GM23248 (cell line): ENCODE measurements around the gene PEX5L. TPM values are rescaled to one million over a fixed set of nuclear protein-coding genes. Genes with fewer than 3 reads are reported as not detected.

Experiments
- DNase-seq: peaks from one replicate; pipeline ENCODE4 v3.0.0-alpha.2; 2015
- H2AFZ ChIP-seq: fragments of 200-600 bp; sonication (generic); 2 replicates; pipeline ENCODE4 v1.6.1; 2016; ENCODE audit warnings: antibody characterized with exemption
- H3F3A ChIP-seq: fragments of 200-600 bp; sonication (generic); 2 replicates; pipeline ENCODE4 v1.6.1; 2016; ENCODE audit warnings: mild to moderate bottlenecking, antibody characterized with exemption, mixed run types; ENCODE audit not compliant: insufficient read depth
- H3K27ac ChIP-seq: fragments of 200-600 bp; sonication (generic); 2 replicates; pipeline ENCODE4 v1.5.1; 2016; ENCODE audit warnings: mild to moderate bottlenecking
- H3K27me3 ChIP-seq: fragments of 200-600 bp; sonication (generic); replicated peaks from 2 replicates; pipeline ENCODE4 v1.6.1; 2016; ENCODE audit warnings: mild to moderate bottlenecking; ENCODE audit not compliant: insufficient read depth
- H3K36me3 ChIP-seq: fragments of 200-600 bp; sonication (generic); 2 replicates; pipeline ENCODE4 v1.6.1; 2016; ENCODE audit warnings: low read depth, mild to moderate bottlenecking
- H3K4me1 ChIP-seq: fragments of 200-600 bp; sonication (generic); 2 replicates; pipeline ENCODE4 v1.6.1; 2016; ENCODE audit warnings: mild to moderate bottlenecking; ENCODE audit not compliant: insufficient read depth
- H3K4me2 ChIP-seq: fragments of 200-600 bp; sonication (generic); one replicate; pipeline ENCODE4 v1.6.1; 2016; ENCODE audit warnings: mild to moderate bottlenecking; ENCODE audit not compliant: unreplicated experiment
- H3K4me3 ChIP-seq: fragments of 200-600 bp; sonication (generic); 2 replicates; pipeline ENCODE4 v1.5.1; 2016; ENCODE audit warnings: mild to moderate bottlenecking
- H3K79me2 ChIP-seq: fragments of 200-600 bp; sonication (generic); 2 replicates; pipeline ENCODE4 v1.6.1; 2016; ENCODE audit warnings: mild to moderate bottlenecking; ENCODE audit not compliant: insufficient read depth
- H3K9ac ChIP-seq: fragments of 200-600 bp; sonication (generic); 2 replicates; pipeline ENCODE4 v1.6.1; 2016; ENCODE audit warnings: mild to moderate bottlenecking
- H3K9me2 ChIP-seq: fragments of 200-600 bp; sonication (generic); 2 replicates; pipeline ENCODE4 v1.6.1; 2016; ENCODE audit warnings: mixed run types, mild to moderate bottlenecking, moderate library complexity; ENCODE audit not compliant: insufficient read depth
- H3K9me3 ChIP-seq: fragments of 200-600 bp; sonication (generic); one replicate; pipeline ENCODE4 v1.6.1; 2017; ENCODE audit warnings: low read depth
- H4K20me1 ChIP-seq: fragments of 200-600 bp; sonication (generic); 2 replicates; pipeline ENCODE4 v1.6.0; 2016; ENCODE audit not compliant: insufficient read depth
- EZH2 ChIP-seq: fragments of 200-600 bp; sonication (generic); IDR thresholded peaks from 2 replicates; pipeline ENCODE4 v1.6.1; 2018; ENCODE audit warnings: antibody characterized with exemption, mild to moderate bottlenecking; ENCODE audit not compliant: insufficient read depth, poor library complexity, severe bottlenecking
- EZH2phosphoT487 ChIP-seq: fragments of 200-600 bp; sonication (generic); IDR thresholded peaks from 2 replicates; pipeline ENCODE4 v1.6.1; 2018; ENCODE audit warnings: antibody characterized with exemption, moderate library complexity, mild to moderate bottlenecking, low read depth; ENCODE audit not compliant: insufficient read depth
- WGBS, 2 experiments: methylation state at CpG; one replicate each; pipeline ENCODE4 v1.1.6; 2015 to 2017; ENCODE audit warnings: low lambda C conversion rate in 2 of 2, low coverage in 1 of 2; ENCODE audit errors: missing lambda C conversion rate in 2 of 2; 5-methylcytosine and 5-hydroxymethylcytosine counted together
- in situ Hi-C: fragments of 300-500 bp; cut with MboI; formaldehyde crosslinking; loops from 2 replicates; pipeline ENCODE4 v1.15.0; 2020
- polyA plus RNA-seq: library from polyadenylated mRNA; unstranded; fragments of >200 nt; fragmentation: Nextera tagmentation; extraction: Ambion mirVana; gene quantifications from 2 replicates; pipeline ENCODE4 v1.2.1, GENCODE V29; 2016
- total RNA-seq: library from RNA; depleted of rRNA; stranded (reverse); fragments of >200 nt; shearing (Covaris generic); gene quantifications from 2 replicates; pipeline ENCODE4 v1.2.3, GENCODE V29; 2014

Gene PEX5L
- total and polyA plus RNA-seq, 2 experiments from 2014 or later: 0.03 TPM; not detected in 1

GRCh38 chr3:179945569-179945968 is 91.2 kb downstream of the PEX5L start:
- Histone ChIP-seq H3K4me1 (no peaks in the 10 kb centered on the region), H4K20me1 (no peaks in the 10 kb centered on the region), H3K27ac (no peak overlapping the region), H3K4me3 (no peak overlapping the region), H3K36me3 (no peaks in the 10 kb centered on the region), H3F3A (no peaks in the 10 kb centered on the region), H3K27me3 (no peaks in the 10 kb centered on the region), H3K9me2 (no peaks in the 10 kb centered on the region), H3K9me3 (no peaks in the 10 kb centered on the region), H3K4me2 (no peak overlapping the region), H2AFZ (no peak overlapping the region), H3K79me2 (no peaks in the 10 kb centered on the region), H3K9ac (no peak overlapping the region)
- TF ChIP-seq EZH2phosphoT487: no peak
- no peak for DNase-seq
- WGBS, 2 experiments: 11% methylated on average over 7 of the region's 7 CpGs
- in situ Hi-C loops: no loop called here

DNA sequence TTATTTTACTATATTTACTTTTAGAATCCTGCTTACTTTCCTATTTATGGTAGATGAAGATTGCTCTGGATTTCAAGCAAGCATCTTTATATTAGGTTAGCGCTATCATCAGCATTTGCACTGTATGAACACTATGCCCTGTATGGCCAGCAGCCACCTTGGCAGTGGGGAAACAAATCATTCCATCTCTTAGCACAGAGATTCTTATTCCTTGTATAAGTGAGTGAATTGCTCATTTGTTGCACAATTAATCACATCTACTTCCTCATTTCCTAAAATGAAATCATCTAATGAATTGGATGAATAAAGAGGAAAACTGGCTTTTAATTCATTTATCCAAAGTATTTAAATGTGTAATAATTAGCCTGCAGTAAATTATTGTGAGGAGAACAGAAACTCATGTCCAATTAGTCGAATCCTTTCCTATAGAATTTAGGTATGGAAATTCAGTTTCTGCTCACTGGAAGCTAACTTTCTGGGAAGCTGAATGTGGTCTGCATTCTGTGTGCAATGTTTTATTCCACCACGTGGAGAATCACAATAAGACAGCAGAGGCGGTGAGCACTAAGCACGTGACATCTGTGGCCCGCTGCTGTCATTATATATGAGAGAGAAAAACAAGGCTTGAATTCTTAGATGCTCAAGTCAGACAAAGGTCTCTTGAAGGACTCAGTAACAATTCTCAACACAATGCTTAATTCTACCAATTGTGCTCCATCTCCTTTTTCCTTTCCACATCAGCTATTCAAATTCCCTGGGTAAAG is 93.4 kb downstream of the PEX5L start:
- no peaks in the 10 kb centered on the region for H3K9me3 ChIP-seq
- peak; percentile 24 for DNase-seq
- WGBS, 2 experiments: 14 to 18% methylated on average over 6 of the region's 6 CpGs
- no peaks in the 10 kb centered on the region for H3K9me2 ChIP-seq
- no peaks in the 10 kb centered on the region for H3K4me1 ChIP-seq
- no peak for TF ChIP-seq EZH2
- TF ChIP-seq EZH2phosphoT487: no peak
- H3F3A ChIP-seq: no peaks in the 10 kb centered on the region
- H3K79me2 ChIP-seq: no peaks in the 10 kb centered on the region
- H3K36me3 ChIP-seq: no peaks in the 10 kb centered on the region
- no peaks in the 10 kb centered on the region for H4K20me1 ChIP-seq
- H3K4me3 ChIP-seq: no peak overlapping the region
- H3K9ac ChIP-seq: no peak overlapping the region
- H3K27me3 ChIP-seq: no peaks in the 10 kb centered on the region
- no peak overlapping the region for H3K4me2 ChIP-seq
- no peak overlapping the region for H2AFZ ChIP-seq
- no peak overlapping the region for H3K27ac ChIP-seq
- in situ Hi-C loops: no loop called here

DNA sequence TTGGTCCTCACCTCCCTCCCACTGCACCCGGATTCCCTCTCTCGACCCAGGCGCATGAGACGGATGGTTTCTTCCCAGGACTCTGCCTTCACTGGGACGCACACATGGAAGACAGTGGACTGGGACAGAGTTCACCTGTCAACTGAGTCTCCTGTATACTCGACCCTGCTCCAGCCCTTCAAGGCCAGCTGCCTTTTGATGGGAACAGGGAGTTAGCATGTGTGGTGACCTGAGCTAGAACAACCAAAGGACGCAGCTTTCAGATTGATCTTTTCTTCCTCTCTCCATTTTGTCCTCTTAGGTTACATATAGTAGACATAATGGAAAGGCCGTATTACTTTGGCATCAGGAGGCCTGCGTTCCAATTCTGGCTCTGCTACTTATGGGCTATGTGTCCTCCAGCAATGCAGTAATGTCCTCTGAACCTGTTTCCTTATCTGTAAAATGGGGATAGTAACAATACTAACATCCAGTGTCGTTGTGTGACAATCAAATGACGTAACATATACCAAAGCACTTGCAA is 94.1 kb downstream of the PEX5L start:
- Histone ChIP-seq H3K9me3 (no peaks in the 10 kb centered on the region), H3K27ac (no peak overlapping the region), H3K4me1 (no peaks in the 10 kb centered on the region), H4K20me1 (no peaks in the 10 kb centered on the region), H3K9me2 (no peaks in the 10 kb centered on the region), H3K27me3 (no peaks in the 10 kb centered on the region), H3F3A (no peaks in the 10 kb centered on the region), H2AFZ (peak overlapping the region; percentile 62), H3K4me3 (peak overlapping the region; percentile 52), H3K4me2 (peak overlapping the region; percentile 44), H3K79me2 (no peaks in the 10 kb centered on the region), H3K36me3 (no peaks in the 10 kb centered on the region), H3K9ac (no peak overlapping the region)
- in situ Hi-C loops: no loop called here
- DNase-seq: no peak
- TF ChIP-seq EZH2: no peak
- no peak for TF ChIP-seq EZH2phosphoT487
- WGBS, 2 experiments: 39 to 41% methylated on average over 11 of the region's 11 CpGs

DNA sequence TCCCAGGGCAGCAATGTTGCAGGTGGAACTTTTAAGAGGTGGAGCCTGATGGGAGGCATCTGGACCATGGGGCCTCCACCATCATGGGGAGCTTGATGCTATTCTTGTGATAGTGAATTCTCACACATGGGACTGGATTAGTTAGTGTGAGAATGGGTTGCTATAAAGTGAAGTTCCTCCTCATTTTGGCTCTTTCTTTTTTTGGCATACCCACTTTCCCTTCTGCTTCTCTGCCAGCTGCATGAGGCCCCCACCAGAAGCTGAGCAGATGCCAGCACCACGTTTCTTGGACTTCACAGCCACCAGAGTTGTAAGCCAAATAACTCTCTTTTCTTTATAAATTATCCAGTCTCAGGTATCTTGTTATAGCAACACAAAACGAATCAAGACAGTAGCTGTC is 101.0 kb downstream of the PEX5L start:
- in situ Hi-C loops: no loop called here
- no peaks in the 10 kb centered on the region for H3K79me2 ChIP-seq
- H2AFZ ChIP-seq: no peak overlapping the region
- no peak overlapping the region for H3K27ac ChIP-seq
- no peak overlapping the region for H3K4me2 ChIP-seq
- no peak overlapping the region for H3K4me3 ChIP-seq
- H3K27me3 ChIP-seq: no peaks in the 10 kb centered on the region
- H3K9ac ChIP-seq: no peak overlapping the region
- H3F3A ChIP-seq: no peaks in the 10 kb centered on the region
- TF ChIP-seq EZH2: no peak
- no peaks in the 10 kb centered on the region for H3K36me3 ChIP-seq
- H3K9me3 ChIP-seq: no peaks in the 10 kb centered on the region
- H3K4me1 ChIP-seq: no peaks in the 10 kb centered on the region
- H3K9me2 ChIP-seq: no peaks in the 10 kb centered on the region
- H4K20me1 ChIP-seq: no peaks in the 10 kb centered on the region
- DNase-seq: no peak
- WGBS, 2 experiments: 12 to 16% methylated on average over 2 of the region's 2 CpGs

GRCh38 chr3:179933914-179934313 is 102.8 kb downstream of the PEX5L start:
- WGBS, 2 experiments: 29 to 42% methylated on average over 4 of the region's 4 CpGs
- Histone ChIP-seq H3K9me2 (no peaks in the 10 kb centered on the region), H3K4me1 (no peaks in the 10 kb centered on the region), H3K4me3 (no peak overlapping the region), H3K27me3 (no peaks in the 10 kb centered on the region), H2AFZ (no peak overlapping the region), H3K9me3 (no peaks in the 10 kb centered on the region), H3K27ac (no peak overlapping the region), H3K9ac (no peak overlapping the region), H3K4me2 (no peak overlapping the region), H3K79me2 (no peaks in the 10 kb centered on the region), H3F3A (no peaks in the 10 kb centered on the region), H3K36me3 (no peaks in the 10 kb centered on the region), H4K20me1 (no peaks in the 10 kb centered on the region)
- TF ChIP-seq EZH2 (no peak), EZH2phosphoT487 (no peak)
- DNase-seq: no peak
- in situ Hi-C loops: no loop called here
